COLO668 (cell line): Measurements from ENCODE around the gene EPAS1.
A peak's percentile ranks its signal among the peaks of the same experiment; 100 is the strongest.

ENCODE experiments used
- DNase-seq: peaks from one replicate; lab custom pipeline; 2025; ENCODE audit not compliant: unreplicated experiment; lab: John Stamatoyannopoulos, UW

Gene EPAS1

DNA sequence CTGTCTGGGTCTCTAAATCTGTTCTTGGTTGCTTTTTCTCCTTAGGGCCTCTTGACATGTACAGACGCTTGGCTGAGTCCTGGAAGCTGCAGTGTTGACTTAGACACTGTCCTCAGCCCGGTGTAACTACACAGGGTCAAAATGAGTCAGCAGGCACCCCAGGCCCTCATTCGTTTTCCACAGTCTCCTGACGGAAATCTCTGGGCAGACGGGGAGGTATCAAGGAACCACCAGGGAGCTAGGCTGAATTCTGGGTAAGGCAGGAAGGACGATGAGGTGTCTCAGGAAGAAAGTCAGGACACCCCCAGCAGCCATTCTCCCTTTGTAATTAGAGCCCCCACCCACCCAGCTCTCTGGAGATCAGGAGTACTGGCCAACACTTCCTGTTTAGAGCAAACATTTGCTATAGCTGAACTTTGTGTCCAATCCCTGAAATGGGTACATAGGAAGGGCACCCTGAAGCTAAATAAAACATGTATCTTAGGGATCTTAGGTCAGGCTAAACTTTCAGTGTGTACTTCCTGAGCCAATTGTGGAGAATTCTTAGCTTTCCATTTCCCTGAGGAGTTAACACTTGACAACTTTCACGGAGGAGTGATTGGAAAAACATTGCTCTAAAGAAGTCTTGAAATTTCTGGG, 23.9 kb upstream of the EPAS1 start:
- DNase-seq, result no peak

- DNase-seq, result no peak
These were observed 23.3 kb upstream of the EPAS1 start for GRCh38 chr2:46273919-46274318.

DNA sequence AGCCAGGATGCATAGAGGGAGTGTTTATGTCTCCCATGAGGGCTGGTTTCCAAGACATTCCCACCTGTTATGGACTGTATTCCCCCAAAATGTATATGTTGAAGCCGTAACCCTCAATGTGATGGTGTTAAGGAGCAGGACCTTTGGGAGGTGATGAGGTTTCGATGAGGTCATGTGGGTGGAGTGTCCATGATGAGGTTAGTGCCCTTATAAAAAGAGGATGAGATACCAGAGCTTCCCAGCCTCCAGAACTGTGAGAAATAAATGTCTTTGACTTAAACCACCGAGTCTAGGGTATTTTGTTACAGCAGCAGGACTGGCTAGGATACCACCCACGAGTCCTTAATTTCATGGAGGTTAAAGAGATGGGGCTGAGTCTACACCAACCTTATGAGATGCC, 22.6 kb upstream of the EPAS1 start:
- no peak for DNase-seq

- DNase-seq, result no peak
These were observed 21.2 kb upstream of the EPAS1 start for GRCh38 chr2:46275995-46276394.

- no peak for DNase-seq
These were observed 20.6 kb upstream of the EPAS1 start for GRCh38 chr2:46276642-46277041.

DNA sequence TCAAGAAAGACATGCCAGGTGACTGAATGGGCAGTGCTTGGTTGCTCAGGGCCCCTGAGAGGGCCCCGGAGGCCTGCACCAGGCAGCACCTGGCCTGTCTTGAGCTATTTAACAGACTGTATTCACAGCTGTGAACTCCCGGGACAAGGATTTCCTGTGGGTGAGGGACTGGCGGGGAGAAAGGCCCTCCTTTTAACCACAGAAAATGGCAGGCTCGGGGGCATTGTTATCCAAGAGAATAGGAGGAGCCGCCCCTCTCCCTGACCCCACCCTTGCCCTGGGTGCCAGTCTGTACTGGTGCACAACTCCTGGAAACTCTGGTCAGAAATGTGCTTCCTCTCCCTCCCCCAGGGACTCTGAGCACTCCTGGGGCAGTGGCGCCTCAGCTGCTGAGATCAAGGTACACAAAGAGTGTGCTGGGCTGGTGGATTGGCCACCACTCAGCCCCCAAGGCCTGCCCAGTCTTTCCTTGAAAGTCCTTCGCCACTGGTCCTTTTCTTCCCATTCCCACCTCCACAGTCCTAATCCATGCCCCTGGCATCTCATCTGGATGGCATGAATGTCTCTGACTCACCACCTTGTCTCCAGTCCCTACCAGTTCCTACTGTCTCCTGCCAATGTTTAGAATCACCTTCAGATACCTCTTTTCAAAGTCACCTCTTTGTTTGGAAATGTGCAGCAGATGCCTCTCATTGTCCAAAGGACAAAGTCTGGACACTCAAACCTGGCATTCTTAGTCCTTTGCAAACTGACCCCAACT, 19.6 kb upstream of the EPAS1 start:
- DNase-seq, result peak; percentile 41

GRCh38 chr2:46278952-46279351, 18.3 kb upstream of the EPAS1 start:
- DNase-seq, result no peak

GRCh38 chr2:46281939-46282338, 15.3 kb upstream of the EPAS1 start:
- DNase-seq, result no peak

GRCh38 chr2:46283693-46284092, 13.5 kb upstream of the EPAS1 start:
- no peak for DNase-seq

GRCh38 chr2:46284260-46284659, 12.9 kb upstream of the EPAS1 start:
- DNase-seq, result no peak

DNA sequence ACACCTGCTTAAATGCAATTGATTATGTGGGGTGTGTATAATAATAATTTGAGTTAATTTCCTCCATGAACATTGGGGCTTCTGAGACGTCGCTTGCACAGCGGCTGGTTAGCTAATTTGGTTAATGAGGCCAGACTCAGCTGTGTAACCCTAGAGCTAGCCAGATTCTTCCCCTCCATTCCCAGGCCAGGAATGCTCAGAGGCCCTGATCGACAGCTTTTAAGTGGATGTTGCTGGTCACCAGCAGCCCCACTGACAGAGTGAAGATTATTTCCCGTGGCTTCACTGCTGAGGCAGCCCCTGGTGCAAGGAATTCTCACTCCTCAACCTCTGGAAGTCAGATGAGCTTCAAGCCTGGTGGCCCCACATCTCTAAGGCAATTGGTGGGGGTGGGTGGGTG, 12.4 kb upstream of the EPAS1 start:
- DNase-seq, result no peak

GRCh38 chr2:46286715-46287114, 10.5 kb upstream of the EPAS1 start:
- DNase-seq, result no peak

DNA sequence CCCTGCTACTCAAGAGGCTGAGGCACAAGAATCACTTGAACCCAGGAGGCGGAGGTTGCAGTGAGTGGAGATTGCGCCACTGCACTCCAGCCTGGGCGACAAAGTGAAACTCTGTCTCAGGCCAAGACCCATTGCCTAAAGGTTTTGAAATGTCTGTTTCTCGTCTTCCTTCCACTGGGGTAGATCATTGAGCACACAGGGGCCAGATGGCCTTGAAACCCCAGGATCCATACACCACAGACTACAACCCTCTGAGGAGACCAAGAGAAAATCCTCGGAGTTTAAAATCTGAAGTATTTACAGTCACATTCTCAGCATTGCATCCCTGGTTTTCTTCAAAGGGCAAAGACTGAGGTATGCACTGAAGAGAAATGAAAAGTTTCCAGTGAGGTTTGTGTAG, 7.1 kb upstream of the EPAS1 start:
- no peak for DNase-seq

DNA sequence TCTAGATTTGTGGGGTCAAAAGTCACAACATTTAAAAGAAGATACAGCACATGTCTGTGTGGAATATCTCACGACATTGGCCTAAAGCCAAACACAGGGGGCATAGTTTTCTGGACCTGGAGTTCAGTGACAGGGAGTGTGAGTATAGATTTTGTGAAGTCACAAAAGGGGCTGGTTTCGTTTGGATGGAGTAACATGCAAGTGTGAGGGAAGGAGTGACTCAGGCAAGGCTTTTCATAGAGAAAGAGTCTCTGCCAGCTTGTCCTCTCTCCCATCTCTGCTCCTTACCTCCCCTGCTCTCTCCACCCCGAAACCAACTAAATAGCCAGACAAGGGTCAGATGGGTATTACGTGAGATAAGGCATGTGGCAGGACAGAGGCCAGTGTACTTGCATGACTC, 3.7 kb upstream of the EPAS1 start:
- DNase-seq, result no peak

DNA sequence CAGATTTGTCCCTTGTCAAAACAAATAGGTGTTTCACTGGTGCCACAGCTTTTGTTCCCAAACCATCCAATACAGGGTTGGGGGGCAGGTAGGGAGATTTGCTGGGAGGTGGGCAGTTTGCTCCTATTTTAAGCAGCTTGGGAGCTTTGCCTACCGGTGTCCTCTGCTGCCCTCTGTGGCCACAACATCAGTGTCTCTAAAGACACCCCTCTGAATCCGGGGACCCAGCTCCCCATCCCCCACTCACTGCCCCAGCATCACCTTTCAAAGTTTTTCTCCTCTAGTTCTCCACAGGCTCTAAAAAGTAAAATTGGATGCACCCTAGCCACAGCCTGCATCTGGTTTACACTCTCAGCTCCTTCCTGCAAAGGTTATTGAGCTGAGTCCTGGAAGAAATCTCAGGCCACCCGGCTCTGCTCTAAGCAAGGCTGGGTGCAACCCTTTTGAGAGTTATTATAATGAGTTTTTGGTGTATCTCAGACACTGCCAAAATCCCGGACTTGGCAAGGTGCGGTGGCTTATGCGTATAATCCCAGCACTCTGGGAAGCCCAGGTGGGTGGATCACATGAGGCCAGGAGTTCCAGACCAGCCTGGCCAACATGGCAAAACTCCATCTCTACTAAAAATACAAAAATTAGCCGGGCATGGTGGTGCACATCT, 2.9 kb upstream of the EPAS1 start:
- DNase-seq, result peak; percentile 34

GRCh38 chr2:46296216-46296839, 879 bp upstream of the EPAS1 start:
- DNase-seq, result peak; percentile 36

GRCh38 chr2:46297546-46298271, 502 bp downstream of the EPAS1 start:
- DNase-seq, result peak; percentile 69

GRCh38 chr2:46298272-46298521, 990 bp downstream of the EPAS1 start:
- no peak for DNase-seq

GRCh38 chr2:46298522-46299353, 1.5 kb downstream of the EPAS1 start:
- peak; percentile 60 for DNase-seq
